Measurements from ENCODE around the gene CSK.

CSK gene

DNA sequence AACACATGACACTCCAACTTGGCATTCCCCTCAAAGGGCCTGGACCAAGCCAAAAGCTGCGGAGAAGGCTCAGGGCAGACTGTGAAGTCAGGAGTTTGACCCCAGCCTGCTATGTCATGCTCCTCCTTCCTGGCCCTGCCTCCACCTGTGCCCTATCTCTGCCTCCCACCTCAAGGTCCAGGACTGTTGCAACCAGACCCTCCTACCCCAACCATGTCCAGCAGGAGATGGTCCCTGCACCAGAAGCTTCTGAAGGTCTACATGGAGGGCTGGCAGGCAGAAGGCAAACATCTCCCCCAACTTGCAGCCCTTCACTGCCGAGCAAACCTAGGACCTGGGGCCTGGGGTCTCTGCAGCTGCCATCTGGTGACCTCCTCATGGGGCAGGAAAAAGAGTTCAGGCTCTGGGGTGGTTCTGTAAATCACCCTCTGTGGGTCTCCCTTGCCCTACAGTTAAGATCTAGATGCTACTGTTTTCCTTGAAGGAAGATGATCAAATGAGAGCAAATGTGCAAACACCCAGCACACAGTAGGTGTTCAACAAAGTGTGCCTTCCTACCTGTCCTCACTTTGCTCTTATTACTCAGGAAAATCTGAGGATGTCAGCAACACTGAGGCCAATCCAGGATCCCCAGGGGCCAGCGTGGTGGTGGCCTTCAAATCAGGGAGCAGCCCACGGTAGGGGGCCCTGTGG, 11.5 kb upstream of the CSK start:
- no peak overlapping the region; the same call in 1 of the 2 replicates for H3K27ac ChIP-seq

DNA sequence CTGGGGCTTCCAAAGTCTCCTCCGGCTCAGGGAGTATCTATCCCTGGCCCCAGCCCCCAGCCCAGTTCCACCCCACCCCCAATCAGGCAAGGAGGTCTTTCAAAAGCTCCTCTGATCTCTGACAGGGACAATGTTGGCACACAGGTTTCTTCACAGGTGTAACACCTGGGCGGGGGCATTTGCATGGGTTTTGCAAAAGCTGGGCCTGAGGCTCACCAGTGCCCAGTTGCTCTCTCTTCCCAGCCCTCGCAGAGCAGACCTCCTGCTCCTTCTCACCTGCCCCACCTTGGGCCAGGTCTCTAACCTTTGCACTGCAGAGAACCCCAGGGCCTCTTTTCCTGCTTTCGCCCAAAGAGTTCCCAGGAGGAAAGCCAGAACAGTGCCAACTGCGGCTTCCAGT, 8.6 kb upstream of the CSK start:
- H3K27ac ChIP-seq = no peak overlapping the region
- TF ChIP-seq CTCF (conservative IDR thresholded peaks at IDR 0.05) (no peak), ZFX (IDR thresholded peaks at IDR 0.05) (no peak)

More for the DNA sequence above, 11.5 kb upstream of the CSK start:
- TF ChIP-seq ZFX (IDR thresholded peaks at IDR 0.05) = no peak
- no peak for TF ChIP-seq CTCF (conservative IDR thresholded peaks at IDR 0.05)

DNA sequence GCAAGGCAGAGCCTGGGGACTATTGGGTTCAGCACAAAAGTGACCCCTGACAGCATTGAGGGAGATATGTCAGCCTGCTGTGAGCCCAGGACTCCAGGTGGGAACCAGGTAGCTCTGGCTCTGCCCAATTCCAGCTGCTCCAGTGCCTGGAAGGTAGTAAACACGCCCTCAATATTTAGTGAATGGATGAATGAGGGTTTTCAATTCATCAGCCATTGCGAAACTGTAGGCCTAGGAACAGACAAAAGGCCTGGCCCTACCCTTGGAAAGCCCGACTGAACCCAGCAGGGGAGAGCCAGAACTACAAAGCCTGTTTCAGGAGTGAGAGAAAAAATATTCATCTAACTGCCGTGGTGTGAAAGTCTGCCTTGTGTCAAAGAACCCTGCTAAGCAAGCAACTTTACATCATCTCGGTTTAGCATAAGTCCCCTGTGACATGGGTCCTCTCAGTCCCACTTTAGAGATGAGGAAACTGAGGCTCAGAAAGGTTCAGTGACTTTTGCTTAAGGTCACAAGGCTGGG, 8.1 kb upstream of the CSK start:
- TF ChIP-seq ZFX (IDR thresholded peaks at IDR 0.05) (no peak), CTCF (conservative IDR thresholded peaks at IDR 0.05) (no peak)
- H3K27ac ChIP-seq = no peak overlapping the region

GRCh38 chr15:74775132-74775562, 6.7 kb upstream of the CSK start:
- no peak overlapping the region for H3K27ac ChIP-seq
- TF ChIP-seq ZFX (IDR thresholded peaks at IDR 0.05) (no peak), CTCF (conservative IDR thresholded peaks at IDR 0.05) (no peak)

GRCh38 chr15:74775894-74776293, 6.0 kb upstream of the CSK start:
- no peak overlapping the region for H3K27ac ChIP-seq
- TF ChIP-seq ZFX (IDR thresholded peaks at IDR 0.05) = no peak
- no peak for TF ChIP-seq CTCF (conservative IDR thresholded peaks at IDR 0.05)

DNA sequence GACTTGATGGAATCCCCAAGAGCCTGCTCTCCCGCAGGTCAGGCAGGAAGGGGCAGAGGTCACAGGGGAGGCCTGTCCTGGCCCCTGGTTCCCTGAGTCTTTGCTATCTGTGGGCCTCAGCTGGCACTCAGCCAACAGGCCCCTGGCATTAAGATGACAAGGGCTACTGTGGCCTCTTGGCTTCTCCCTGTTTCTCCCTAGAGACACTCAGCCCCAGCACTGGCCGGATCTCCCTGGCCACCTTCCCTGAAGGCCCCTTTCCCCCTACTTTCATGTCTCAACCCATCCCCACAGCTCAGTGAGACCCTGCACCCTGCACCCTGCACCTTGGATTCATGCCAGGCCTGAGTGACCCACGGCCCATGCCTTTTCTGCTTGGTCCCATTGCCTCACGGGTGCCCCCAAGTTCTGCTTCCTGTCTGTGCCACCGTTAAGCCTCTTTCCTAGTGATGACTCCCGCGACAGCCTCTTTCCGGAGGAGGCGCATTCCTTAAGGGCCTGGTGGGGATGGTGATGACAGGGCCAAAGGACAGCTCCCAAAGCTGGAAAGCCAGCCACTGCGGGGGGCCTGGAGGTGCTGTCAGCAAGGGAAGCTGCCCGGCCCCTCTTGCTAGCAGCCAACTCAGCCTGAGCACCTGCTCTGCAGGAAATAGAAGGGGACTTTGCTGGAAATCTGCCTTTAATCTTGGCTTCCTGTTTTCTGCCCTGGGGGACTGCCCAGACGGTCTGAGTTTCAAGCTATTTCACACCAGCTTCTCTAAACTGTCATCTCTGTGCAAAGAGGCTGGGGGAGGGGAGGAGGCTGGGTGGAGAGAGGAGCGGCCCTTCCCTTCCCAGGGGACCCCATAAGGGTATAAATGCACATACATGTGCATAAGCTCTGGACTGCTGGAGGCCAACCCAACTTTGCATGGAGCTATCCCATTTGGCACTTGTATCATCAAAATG, 4.8 kb upstream of the CSK start:
- TF ChIP-seq CTCF (conservative IDR thresholded peaks at IDR 0.05) (no peak), ZFX (IDR thresholded peaks at IDR 0.05) (no peak)
- H3K27ac ChIP-seq = no peak overlapping the region
